ENCODE results near the gene NCK1. TPM values are rescaled to one million over a fixed set of nuclear protein-coding genes. Genes with fewer than 3 reads are reported as not detected.

NCK1 gene
- total and polyA plus RNA-seq, 9 of the 15 experiments (the other 6 are each of a cell fraction or from before 2014, with no cell fraction given): 17.3 to 30.5 (median 25.0) TPM

DNA sequence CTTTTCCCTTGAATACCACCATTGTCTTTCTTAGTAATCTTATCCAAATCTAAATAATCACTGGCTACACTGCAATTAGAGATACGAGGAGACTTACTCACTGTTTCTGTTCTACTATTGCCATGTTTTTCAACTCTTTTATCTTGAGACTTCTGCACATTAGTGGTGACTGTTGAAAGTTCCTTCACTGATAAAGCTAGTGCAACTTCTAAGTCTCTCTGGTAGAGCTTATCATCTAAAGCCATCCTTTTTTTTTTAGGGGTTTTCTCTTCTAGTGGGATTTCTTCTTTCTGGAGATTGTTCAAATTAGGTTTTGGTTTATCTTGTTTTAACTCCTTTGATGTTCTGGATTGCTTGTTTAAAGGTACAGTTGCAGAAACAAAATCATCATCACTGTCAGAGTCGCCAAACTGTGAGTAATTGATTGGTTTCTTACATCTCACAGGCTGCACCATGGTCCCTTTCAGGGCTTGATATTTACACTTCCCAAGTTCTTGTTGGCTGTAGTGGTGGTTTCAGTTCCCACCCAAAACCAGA is 37.7 kb downstream of the NCK1 start (continued):
- TF ChIP-seq, protein P1, sequence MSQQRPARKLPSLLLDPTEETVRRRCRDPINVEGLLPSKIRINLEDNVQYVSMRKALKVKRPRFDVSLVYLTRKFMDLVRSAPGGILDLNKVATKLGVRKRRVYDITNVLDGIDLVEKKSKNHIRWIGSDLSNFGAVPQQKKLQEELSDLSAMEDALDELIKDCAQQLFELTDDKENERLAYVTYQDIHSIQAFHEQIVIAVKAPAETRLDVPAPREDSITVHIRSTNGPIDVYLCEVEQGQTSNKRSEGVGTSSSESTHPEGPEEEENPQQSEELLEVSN (IDR thresholded peaks at IDR 0.05; ENCODE audit: borderline replicate concordance in 1 of 2, extremely low read depth in 1 of 2, insufficient read depth in 1 of 2, insufficient read length in 1 of 2, low read depth in 1 of 2, low read length in 1 of 2, poor library complexity in 1 of 2, severe bottlenecking in 1 of 2): no peak
- TF ChIP-seq OTX1 (CRISPR knock-in tag; IDR thresholded peaks at IDR 0.05): no peak
- TF ChIP-seq ZNF184 (CRISPR knock-in tag; IDR thresholded peaks at IDR 0.05): no peak
- TF ChIP-seq NFE2L1 (tag; IDR thresholded peaks at IDR 0.05; ENCODE audit: borderline replicate concordance, low read depth): no peak
- no peak for TF ChIP-seq ELF1 (tag; IDR thresholded peaks at IDR 0.05)
- TF ChIP-seq SLC30A9 (CRISPR knock-in tag; IDR thresholded peaks at IDR 0.05): no peak
- no peak for TF ChIP-seq FOXA1 (IDR thresholded peaks at IDR 0.05; ENCODE audit: borderline replicate concordance)
- no peak for TF ChIP-seq MYC (IDR thresholded peaks at IDR 0.05; ENCODE audit: low read depth, low read length)
- no peak for TF ChIP-seq MYC (CRISPR knock-in tag; IDR thresholded peaks at IDR 0.05; ENCODE audit: borderline replicate concordance, low read depth)
- TF ChIP-seq ILK (tag; IDR thresholded peaks at IDR 0.05; ENCODE audit: borderline replicate concordance, low read depth): no peak
- TF ChIP-seq GTF2A2 (tag; IDR thresholded peaks at IDR 0.05): no peak
- TF ChIP-seq COPS2 (conservative IDR thresholded peaks at IDR 0.05): no peak
- peak; percentile 30; the same call in 1 of the 2 replicates for TF ChIP-seq JUND (IDR thresholded peaks at IDR 0.05; ENCODE audit: borderline replicate concordance, low read depth, low read length)
- peak; percentile 31; the same call in 1 of the 3 replicates for TF ChIP-seq JUND (tag; IDR thresholded peaks at IDR 0.05; ENCODE audit: borderline replicate concordance, low read depth, low read length)
- TF ChIP-seq LCOR (CRISPR knock-in tag; IDR thresholded peaks at IDR 0.05): no peak
- TF ChIP-seq, protein P2, sequence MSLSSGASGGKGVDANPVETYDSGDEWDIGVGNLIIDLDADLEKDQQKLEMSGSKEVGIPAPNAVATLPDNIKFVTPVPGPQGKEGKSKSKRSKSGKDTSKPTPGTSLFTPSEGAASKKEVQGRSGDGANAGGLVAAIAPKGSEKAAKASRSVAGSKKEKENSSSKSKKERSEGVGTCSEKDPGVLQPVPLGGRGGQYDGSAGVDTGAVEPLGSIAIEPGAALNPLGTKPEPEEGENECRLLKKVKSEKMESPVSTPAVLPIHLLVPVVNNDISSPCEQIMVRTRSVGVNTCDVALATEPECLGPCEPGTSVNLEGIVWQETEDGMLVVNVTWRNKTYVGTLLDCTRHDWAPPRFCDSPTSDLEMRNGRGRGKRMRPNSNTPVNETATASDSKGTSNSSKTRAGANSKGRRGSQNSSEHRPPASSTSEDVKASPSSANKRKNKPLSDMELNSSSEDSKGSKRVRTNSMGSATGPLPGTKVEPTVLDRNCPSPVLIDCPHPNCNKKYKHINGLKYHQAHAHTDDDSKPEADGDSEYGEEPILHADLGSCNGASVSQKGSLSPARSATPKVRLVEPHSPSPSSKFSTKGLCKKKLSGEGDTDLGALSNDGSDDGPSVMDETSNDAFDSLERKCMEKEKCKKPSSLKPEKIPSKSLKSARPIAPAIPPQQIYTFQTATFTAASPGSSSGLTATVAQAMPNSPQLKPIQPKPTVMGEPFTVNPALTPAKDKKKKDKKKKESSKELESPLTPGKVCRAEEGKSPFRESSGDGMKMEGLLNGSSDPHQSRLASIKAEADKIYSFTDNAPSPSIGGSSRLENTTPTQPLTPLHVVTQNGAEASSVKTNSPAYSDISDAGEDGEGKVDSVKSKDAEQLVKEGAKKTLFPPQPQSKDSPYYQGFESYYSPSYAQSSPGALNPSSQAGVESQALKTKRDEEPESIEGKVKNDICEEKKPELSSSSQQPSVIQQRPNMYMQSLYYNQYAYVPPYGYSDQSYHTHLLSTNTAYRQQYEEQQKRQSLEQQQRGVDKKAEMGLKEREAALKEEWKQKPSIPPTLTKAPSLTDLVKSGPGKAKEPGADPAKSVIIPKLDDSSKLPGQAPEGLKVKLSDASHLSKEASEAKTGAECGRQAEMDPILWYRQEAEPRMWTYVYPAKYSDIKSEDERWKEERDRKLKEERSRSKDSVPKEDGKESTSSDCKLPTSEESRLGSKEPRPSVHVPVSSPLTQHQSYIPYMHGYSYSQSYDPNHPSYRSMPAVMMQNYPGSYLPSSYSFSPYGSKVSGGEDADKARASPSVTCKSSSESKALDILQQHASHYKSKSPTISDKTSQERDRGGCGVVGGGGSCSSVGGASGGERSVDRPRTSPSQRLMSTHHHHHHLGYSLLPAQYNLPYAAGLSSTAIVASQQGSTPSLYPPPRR (CRISPR knock-in tag; IDR thresholded peaks at IDR 0.05; ENCODE audit: borderline replicate concordance): no peak
- no peak for TF ChIP-seq BRF1 (IDR thresholded peaks at IDR 0.05; ENCODE audit: borderline replicate concordance, extremely low read depth, insufficient read length)
- TF ChIP-seq ARID1B (IDR thresholded peaks at IDR 0.05): peak; percentile 95
- no peak for TF ChIP-seq MCM2 (IDR thresholded peaks at IDR 0.05; ENCODE audit: low read depth)
- no peak for TF ChIP-seq MYBL2 (IDR thresholded peaks at IDR 0.05; ENCODE audit: low read depth)
- TF ChIP-seq MYBL2 (CRISPR knock-in tag; IDR thresholded peaks at IDR 0.05; ENCODE audit: borderline replicate concordance): no peak
- TF ChIP-seq JUN (IDR thresholded peaks at IDR 0.05; ENCODE audit: borderline replicate concordance, low read depth, low read length): no peak
- no peak for TF ChIP-seq JUN (CRISPR knock-in tag; IDR thresholded peaks at IDR 0.05; ENCODE audit: borderline replicate concordance)
- TF ChIP-seq HNRNPK (IDR thresholded peaks at IDR 0.05; ENCODE audit: low read depth, low read length, poor library complexity, severe bottlenecking): no peak
